HT1080 (cell line): ENCODE measurements around the gene HRH2. TPM values are rescaled to one million over a fixed set of nuclear protein-coding genes. Genes with fewer than 3 reads are reported as not detected.
A peak's percentile ranks its signal among the peaks of the same experiment; 100 is the strongest.
"Not testable (repeated sequence)": the region's sequence is repeated elsewhere in the genome, so short reads cannot be mapped to it uniquely, and the experiment has no call there.

Experiments
- DNase-seq: peaks from one replicate; pipeline ENCODE4 v3.0.0-alpha.2; 2015; ENCODE audit warnings: low read depth
- polyA plus RNA-seq, 2 experiments: library from polyadenylated mRNA; depleted of rRNA; stranded (reverse); fragments of >200 nt; gene quantifications; 2 replicates each; pipeline ENCODE4 v1.2.3, GENCODE V29; 2015
- total RNA-seq: library from RNA; depleted of rRNA; stranded (reverse); fragments of >200 nt; shearing (Covaris generic); gene quantifications from 2 replicates; pipeline ENCODE4 v1.2.3, GENCODE V29; 2014; rRNA removed

The HRH2 gene, protein sequence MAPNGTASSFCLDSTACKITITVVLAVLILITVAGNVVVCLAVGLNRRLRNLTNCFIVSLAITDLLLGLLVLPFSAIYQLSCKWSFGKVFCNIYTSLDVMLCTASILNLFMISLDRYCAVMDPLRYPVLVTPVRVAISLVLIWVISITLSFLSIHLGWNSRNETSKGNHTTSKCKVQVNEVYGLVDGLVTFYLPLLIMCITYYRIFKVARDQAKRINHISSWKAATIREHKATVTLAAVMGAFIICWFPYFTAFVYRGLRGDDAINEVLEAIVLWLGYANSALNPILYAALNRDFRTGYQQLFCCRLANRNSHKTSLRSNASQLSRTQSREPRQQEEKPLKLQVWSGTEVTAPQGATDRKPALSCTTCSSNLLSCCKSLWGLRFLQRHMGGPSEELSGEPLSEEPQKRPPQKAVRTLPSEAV
- total RNA-seq = 2.8 and 4.1 TPM in 2 replicates
- 1.3 and 2.1 TPM in 2 replicates for polyA plus RNA-seq (2015; cell fraction: cytosol; rRNA removed)
- polyA plus RNA-seq (2015; cell fraction: nucleus; rRNA removed) = 0.90 and 1.4 TPM in 2 replicates

DNA sequence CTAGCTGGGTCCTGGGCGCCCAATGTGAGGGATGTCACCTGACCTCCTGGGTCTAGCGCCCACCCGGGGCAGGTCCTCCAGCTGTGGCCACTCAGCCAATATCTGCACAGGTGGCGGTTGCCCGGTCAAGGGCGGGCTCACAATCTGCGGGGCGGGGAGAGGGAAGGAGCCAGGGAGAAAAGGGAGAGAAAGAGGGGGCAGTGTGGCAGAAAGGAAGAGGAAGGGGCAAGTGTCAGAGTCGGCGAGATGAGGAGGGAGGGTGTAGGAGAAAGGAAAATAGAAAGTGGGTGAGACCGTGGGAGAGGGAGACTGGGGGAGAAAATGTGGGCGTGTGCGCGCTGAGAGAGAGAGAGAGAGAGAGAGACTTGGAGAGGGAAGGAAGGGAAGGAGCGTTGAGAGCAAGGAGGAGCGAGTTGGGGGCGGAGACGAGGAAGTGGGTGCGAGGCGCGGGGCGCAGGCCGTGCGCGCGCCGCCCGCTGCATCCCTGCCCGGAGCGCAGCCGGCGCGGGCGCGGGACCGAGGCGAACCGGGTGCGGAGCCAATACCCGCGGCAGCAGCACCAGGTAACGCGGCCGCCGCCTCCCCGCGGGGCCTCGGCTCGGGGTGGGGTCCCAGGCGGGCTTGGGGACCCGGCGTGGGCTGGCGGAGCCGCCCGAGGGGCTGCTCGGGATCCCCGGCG is at the start of gene HRH2:
TSS of gene HRH2 (plus strand) at position 479 of the 679 bp plus-strand sequence. CDS start 25,163 bp downstream, outside the sequence.
- DNase-seq = peak; percentile 77

DNA sequence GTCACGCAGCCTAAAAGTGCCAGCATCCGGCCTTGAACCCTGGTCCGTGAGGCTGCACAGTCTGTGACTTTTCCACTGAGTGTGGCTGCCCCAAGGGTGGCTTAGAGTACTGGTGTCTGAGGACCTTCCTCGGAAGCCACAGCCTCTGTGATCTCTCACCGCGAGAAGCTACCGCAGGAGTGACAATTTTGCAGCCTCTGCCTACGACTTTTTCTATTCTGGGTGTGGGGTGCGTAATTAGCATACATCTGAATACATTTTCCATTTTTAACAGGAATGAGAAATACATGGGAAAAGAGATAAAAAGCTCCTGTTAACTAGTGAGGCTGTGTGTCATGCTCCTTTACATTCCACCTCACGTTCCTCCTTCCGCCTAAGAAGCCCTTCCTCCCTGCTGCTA is 48.3 kb upstream of the HRH2 start:
- no peak for DNase-seq

DNA sequence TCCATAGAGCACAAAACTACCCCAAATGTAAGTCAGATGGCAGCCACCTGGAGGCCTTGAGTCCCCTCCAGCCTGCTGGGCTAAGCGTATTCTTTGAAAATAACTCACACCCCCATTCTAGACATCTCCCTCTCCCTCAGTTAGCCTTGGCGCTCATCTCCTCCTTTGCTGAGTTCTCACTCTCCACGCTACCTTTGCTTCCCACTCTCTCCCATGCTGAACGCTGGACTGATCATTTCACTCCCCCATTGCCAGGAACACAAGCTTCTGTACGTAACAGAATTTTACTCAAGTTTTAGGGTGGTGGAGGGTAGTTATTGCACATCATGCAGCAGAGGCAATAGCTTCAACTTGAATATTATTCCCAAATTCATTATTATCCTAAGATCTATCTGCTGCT is 47.5 kb upstream of the HRH2 start:
- no peak for DNase-seq

DNA sequence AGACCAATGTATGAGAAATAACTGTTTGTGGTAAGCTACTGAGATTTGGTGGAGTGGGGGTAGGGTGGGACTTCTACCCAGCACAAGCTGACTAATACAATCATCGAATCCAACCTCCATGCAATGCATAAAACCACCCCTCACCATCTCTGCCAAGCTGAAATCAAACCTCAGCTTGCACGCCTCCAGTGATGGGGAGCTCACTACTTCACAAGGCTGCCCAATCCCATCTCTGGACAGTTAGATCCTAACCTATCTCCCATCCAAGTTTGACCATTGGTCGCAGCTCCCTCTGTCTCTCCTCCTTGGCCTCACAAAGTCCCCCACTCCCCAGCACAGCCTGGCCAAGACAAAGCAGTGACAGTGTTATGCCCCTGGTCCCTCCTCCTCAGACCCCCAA is 47.0 kb upstream of the HRH2 start:
- no peak for DNase-seq

DNA sequence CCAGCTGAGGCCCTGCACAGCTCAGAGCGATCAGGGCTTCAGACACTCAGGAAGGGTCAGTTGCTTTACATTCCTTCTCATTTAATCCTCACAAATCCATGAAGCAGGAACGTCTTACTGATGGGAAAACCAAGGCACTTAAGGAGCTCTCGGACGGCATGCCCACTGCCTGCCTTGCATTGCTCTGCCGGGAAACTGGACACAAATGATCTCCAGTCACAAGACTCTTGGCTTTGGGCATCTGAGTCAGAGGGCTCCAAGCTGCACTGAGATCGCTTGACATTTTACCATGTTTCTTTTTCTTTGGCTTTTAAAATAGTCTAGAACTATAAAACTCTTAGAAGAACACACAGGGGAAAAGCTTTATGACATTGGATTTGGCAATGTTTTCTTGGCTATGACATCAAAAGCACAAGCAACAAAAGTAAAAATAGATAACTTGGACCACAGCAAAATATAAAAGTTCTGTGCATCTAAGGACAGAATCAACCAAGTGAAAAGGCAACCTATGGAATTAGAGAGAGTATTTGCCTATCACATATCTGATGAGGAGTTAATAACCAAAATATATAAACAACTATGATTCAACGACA is 43.6 kb upstream of the HRH2 start:
- no peak for DNase-seq

DNA sequence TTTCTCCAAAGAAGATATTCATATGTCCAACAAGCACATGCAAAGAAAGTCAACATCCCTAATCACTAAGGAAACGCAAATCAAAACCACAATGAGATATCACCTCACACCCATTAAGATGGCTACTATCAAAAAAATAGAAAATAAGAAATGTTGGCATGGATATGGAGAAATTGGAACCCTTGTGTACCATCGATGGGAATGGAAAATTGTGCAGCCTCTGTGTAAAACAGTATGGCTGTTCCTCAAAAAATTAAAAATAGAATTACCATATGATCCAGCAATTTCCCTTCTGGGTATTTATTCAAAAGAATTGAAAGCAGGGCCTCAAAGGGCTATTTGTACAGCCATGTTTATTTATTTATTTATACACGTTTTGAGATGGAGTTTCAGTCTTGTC is 43.0 kb upstream of the HRH2 start:
- no peak for DNase-seq

DNA sequence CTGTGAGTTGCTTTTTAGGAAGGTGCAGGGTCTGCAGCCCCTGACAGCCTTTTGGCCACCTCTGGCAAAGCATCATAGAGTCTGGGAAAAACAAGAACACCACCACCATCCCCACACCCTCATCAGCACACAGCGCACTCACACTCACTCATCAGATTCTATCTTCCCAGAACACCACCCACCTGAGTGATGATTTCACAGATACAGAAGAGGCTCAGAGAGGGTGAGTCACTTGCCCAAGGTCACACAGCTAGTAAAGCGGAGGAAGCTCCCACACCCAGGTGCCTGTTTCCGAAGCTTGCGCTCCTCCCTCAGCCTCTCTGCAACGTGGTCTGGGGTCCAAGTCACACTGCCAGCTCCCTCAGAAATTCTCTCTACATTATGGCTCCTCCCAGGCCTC is 41.8 kb upstream of the HRH2 start:
- no peak for DNase-seq

DNA sequence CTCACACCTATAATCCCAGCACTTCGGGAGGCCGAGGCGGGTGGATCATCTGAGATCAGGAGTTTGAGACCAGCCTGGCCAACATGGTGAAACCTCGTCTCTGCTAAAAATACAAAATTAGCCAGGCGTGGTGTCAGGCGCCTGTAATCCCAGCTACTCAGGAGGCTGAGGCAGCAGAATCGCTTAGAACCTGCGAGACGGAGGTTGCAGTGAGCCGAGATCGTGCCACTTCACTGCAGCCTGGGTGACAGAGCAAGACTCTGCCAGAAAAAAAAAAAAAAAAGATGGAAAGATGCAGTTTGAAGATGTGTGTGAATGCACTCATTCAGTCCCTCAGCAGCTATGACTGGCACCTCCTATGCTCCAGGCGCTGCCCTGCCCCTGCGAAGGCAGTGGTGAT is 41.3 kb upstream of the HRH2 start:
- not testable (repeated sequence) for DNase-seq

DNA sequence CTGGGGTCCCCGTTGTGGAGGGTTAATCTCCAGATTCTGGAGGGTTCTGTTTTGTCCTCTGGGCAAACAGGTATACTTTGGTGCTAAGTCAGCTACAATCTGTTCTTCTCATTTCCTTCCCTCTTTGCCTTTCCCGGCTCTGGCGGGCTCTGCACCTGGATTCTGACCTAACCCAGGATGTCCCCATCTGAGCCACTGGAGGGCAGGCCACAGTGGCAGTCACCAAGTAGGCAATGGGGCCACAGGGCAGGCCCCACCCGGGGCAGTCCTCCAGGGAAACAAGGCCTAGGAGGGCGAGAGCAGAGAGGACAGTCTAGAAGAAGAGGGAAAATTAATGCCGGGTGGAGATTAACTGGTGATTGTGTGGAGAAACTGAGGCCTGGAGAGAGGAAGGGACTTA is 40.4 kb upstream of the HRH2 start:
- DNase-seq = no peak

DNA sequence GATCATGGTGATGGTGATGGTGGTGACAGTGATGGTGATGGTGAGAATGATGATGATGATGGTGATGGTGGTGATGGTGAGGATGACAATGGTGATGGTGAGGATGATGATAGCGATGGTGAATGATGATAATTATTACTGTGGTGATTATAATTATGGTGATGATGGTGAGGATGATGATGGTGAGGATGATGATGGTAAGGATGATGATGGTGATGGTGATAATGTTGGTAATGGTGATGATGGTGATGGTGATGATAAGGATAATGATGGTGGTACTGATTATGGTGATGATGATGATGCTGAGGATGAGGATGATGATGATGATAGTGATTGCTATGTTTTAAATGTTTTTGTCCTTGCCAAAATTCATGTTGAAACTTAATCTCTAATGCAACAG is 37.3 kb upstream of the HRH2 start:
- DNase-seq = no peak

DNA sequence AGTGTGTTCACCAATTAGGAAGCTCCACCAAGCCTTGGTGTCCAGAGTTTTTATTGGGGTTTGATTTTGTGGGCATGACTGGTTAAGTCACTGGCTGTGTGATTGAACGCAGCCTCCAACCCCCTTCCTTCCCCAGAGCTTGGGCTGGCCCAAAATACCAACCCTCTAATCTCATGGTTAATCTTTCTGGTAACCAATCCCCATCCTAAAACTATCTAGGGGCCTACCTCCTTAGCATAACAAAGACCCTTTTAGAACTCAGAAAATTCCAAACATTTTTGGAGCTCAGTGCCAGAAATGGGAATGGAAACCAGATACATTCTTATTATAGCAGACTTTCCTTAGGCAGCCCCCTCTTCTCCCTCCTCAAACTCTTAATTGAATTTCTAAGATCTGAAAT is 35.9 kb upstream of the HRH2 start:
- DNase-seq = no peak

DNA sequence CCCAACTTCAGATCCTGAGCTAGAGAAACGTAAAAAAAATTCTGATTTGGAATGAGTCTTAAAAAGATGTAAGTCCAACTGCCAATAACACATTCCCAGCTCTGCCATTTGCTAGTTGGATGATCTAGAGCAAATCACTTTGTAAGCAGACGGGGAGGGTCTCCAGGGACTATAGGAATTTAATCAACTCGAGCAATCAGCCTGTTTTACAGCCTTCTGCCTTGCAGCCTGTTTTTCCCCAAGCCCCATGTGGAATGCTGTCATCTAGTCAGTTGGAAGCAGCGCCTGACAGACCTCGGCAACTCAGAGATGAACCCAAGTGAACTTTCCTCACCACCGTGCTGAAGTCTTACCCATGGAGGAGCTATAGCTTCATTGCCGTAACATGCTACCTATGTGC is 34.8 kb upstream of the HRH2 start:
- DNase-seq = no peak

DNA sequence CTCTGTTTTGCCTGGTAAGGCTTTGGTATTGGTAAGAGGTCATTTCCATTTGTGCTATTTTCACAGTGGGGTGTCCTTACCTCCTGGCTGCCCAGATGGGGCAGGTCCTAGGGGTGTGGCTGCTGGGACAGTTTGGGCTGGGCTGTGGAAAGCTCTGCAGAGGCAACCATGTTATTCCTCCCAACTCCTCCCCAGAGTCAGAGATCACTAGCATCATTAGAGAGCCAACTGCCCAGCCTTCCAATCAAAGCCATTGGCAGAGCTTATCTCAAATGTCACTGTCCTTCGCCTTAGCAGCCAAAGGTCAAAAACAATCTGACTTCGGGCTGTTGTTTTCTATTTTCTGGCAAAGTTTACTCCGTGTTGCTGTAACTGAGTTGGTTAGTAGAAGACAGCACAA is 33.6 kb upstream of the HRH2 start:
- DNase-seq = no peak

DNA sequence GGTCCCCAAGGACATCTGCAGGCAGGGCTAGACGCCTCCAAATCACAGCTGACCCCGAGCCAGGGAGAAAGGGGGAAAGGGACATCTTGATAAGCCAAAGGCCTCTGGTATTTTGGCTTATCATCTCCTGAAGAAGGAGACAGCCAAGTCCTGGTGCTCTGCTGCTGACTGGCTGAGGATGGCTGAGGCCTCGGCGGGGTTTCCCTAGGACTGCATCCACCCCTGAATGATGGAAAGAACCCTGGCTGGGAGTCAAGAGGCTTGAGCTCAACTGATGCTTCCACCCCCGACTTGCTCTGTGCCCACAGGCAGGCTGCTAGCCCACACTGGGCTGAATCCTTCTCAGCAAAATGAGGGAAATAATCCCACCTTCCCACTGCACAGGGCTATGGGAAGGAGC is 30.9 kb upstream of the HRH2 start:
- no peak for DNase-seq

DNA sequence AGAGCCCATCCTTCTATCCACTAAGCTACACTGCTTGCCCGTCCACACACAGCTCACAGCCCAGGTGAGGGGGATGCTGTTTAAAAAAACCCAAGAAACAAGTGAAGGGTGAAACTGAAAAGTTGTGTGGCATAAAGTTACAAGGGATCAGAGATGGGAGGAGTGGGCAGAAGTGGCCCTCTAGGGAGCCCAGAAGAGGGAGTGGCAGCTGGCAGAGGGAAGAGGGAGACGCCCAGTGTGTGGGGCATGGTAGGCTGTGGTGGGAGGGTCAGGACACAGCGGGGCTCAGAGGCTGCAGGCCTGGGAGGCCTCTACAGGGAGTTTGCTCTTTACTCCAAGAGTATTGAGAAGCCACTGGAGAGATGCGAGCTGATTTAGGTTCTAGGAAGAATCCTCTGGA is 30.1 kb upstream of the HRH2 start:
- no peak for DNase-seq

DNA sequence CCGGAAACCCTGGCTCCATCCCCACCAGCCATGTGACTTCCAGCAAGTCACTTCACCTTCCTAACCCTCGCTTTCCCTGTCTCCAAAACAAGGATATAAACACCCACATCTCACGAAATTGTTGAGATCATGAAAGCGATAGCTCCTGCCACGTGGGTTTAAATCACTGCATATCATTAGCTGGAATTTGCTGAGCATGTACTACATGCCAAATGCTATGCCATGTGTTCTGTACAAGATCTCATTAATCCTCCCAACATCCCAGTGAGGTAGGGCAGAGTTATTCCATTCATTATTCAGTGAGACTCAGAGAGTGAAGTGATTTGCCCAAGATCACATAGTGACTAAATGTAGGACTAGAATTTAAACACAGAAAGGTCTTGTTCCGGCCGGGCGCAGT is 29.2 kb upstream of the HRH2 start:
- no peak for DNase-seq

DNA sequence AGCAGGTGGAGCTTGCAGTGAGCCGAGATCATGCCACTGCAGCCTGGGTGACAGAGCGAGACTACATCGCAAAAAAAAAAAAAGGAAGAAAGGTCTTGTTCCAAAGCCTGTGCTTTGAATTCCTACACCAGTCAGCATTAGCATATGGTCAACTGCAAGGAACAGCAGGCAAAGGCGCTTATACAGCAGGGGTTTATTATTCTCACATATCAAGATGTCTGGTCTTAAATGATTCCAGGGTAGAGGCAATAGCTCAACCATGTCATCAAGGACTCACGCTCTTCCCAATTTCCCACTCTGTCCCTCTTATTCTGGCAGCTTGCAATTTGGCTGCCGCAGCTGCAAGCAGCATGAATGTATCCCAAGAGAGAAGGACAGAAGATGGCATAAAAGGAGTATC is 28.6 kb upstream of the HRH2 start:
- no peak for DNase-seq

DNA sequence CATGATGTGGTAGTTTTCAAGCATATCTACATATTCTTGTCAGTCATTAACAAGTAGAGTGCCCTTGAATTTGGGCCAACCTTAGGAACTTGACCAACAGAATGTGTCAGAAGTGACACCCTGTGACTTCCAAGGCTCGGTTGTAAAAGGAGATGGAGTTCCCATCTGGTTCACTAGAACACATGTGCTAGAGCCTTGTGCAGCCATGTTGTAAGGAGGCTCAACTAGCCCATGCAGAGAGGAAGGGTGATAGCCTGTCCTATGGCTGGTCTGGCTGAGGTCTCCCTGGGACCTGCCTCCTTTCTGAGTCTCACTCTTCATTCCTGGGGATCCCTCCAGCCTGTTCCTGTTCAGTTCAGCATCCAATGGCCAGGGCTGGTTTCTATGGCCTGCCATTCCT is 28.1 kb upstream of the HRH2 start:
- no peak for DNase-seq

DNA sequence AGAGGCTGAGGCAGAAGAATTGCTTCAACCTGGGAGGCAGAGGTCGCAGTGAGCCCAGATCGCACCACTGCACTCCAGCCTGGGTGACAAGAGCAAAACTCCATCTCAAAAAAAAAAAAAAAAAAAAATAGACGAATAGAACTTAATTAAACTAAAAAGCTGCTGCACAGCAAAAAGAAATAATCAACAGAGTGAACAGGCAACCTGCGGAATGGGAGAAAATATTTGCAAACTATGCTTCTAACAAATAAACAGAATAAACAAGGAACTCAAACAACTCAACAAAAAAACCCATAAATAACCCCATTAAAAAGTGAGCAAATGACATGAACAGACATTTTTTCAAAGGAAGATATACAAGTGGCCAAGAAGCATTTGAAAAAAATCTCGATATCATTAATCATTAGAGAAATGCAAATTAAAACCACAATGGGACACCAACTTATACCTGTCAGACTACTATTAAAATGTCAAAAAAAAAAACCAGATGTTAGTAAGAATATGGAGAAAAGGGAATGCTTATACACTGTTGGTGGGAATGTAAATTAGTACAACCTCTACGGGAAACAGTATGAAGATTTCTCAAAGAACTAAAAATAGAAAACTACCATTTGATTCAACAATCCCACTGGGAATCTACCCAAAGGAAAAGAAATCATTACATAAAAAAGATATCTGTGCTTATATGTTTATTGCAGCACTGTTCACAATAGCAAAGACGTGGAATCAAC is 21.9 kb upstream of the HRH2 start:
- DNase-seq = no peak

DNA sequence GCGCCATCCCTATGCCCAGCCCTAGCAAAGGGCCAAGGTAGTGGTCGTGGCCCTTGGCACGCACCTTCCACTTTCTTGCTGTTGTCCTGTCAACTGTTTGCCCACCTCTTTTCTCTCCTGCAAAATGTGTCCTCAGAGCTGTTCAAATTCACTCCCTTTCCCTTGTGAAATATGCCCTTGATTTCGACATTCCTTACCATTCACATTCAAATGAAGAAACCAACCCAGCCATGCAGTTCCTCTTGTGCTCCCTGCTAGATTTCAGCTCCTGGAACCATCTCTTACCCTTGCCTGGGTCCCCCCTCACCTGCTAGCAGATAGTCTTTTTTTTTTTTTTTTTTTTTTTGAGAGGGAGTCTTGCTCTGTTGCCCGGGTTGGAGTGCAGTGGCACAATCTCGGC is 19.6 kb upstream of the HRH2 start:
- DNase-seq = no peak

DNA sequence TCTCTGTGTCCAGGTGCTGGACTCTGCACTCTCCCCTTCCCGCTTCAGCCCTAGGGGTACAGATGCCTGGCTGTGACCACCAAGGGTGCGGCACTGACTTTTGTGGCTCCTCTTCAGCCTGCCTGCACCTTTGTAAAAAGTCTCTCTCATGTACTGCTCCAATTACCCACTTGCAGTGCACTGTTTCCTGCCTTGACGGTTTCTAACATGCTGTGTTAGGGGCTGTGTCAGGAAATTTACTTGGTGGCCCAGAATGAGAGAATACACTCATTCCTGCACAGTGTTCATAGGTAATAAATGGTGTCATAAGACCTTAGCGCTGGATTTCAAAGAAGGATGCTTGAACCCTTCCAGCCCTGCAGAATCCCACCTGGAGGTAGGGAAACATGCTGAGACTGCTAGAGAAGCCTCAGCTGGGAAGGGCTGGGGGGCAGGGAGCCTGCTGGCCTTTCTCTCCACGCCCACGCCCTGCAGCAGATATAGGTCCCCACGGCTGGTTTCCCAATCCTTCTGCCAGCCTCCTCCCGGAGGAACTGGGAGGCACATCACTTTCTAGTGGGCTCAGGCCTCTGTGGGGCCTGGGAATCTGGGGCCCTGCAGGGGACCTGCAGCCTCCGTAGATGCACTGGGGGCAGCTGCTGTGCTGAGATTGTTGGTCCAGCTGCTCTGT is 17.6 kb upstream of the HRH2 start:
- DNase-seq = no peak
